ENCODE data around the gene ERI3.
A peak's percentile ranks its signal among the peaks of the same experiment; 100 is the strongest.

Gene ERI3

GRCh38 chr1:44330935-44331334, 24.1 kb downstream of the ERI3 start:
- no peaks in the 10 kb centered on the region for H3K27me3 ChIP-seq (ENCODE audit: control insufficient read depth, insufficient read depth, low read length)
- no peak overlapping the region for H3K4me3 ChIP-seq (ENCODE audit: low read length)
- peaks cover 4% of the 10 kb centered on the region; the same call in 1 of the 2 replicates for H3K4me1 ChIP-seq (ENCODE audit: control insufficient read depth, insufficient read depth, low read length)
- DNase-seq (ENCODE audit: low read depth, low spot score): no peak
- H3K27ac ChIP-seq (ENCODE audit: low read length): no peak overlapping the region
- H3K9me3 ChIP-seq (ENCODE audit: control insufficient read depth, insufficient read depth, low read length): no peaks in the 10 kb centered on the region
- no CpG with 5 or more reads among the region's 2 CpGs for WGBS (ENCODE audit: insufficient coverage, insufficient read length)
- no peaks in the 10 kb centered on the region for H3K36me3 ChIP-seq (ENCODE audit: control insufficient read depth, insufficient read depth, low read length)

GRCh38 chr1:44328671-44329416, 26.2 kb downstream of the ERI3 start:
- Histone ChIP-seq H3K4me3 (ENCODE audit: low read length) (no peak overlapping the region), H3K9me3 (ENCODE audit: control insufficient read depth, insufficient read depth, low read length) (no peaks in the 10 kb centered on the region), H3K36me3 (ENCODE audit: control insufficient read depth, insufficient read depth, low read length) (no peaks in the 10 kb centered on the region), H3K27me3 (ENCODE audit: control insufficient read depth, insufficient read depth, low read length) (no peaks in the 10 kb centered on the region), H3K4me1 (ENCODE audit: control insufficient read depth, insufficient read depth, low read length) (peaks cover 4% of the 10 kb centered on the region; the same call in 1 of the 2 replicates), H3K27ac (ENCODE audit: low read length) (no peak overlapping the region)
- DNase-seq (ENCODE audit: low read depth, low spot score): no peak
- WGBS (ENCODE audit: insufficient coverage, insufficient read length): no CpG with 5 or more reads among the region's 5 CpGs

- peaks cover 4% of the 10 kb centered on the region; the same call in 1 of the 2 replicates for H3K4me1 ChIP-seq (ENCODE audit: control insufficient read depth, insufficient read depth, low read length)
- no peak overlapping the region for H3K4me3 ChIP-seq (ENCODE audit: low read length)
- WGBS (ENCODE audit: insufficient coverage, insufficient read length): no CpG with 5 or more reads among the region's 8 CpGs
- no peak overlapping the region for H3K27ac ChIP-seq (ENCODE audit: low read length)
- no peaks in the 10 kb centered on the region for H3K36me3 ChIP-seq (ENCODE audit: control insufficient read depth, insufficient read depth, low read length)
- H3K27me3 ChIP-seq (ENCODE audit: control insufficient read depth, insufficient read depth, low read length): no peaks in the 10 kb centered on the region
- H3K9me3 ChIP-seq (ENCODE audit: control insufficient read depth, insufficient read depth, low read length): no peaks in the 10 kb centered on the region
- no peak for DNase-seq (ENCODE audit: low read depth, low spot score)
Observed at GRCh38 chr1:44327679-44328491, 27.2 kb downstream of the ERI3 start.

GRCh38 chr1:44326821-44327465, 28.1 kb downstream of the ERI3 start:
- H3K4me3 ChIP-seq (ENCODE audit: low read length): no peak overlapping the region
- H3K9me3 ChIP-seq (ENCODE audit: control insufficient read depth, insufficient read depth, low read length): no peaks in the 10 kb centered on the region
- no peak overlapping the region for H3K27ac ChIP-seq (ENCODE audit: low read length)
- H3K36me3 ChIP-seq (ENCODE audit: control insufficient read depth, insufficient read depth, low read length): no peaks in the 10 kb centered on the region
- peaks cover 4% of the 10 kb centered on the region; the same call in 1 of the 2 replicates for H3K4me1 ChIP-seq (ENCODE audit: control insufficient read depth, insufficient read depth, low read length)
- H3K27me3 ChIP-seq (ENCODE audit: control insufficient read depth, insufficient read depth, low read length): no peaks in the 10 kb centered on the region
- DNase-seq (ENCODE audit: low read depth, low spot score): no peak

- H3K9me3 ChIP-seq (ENCODE audit: control insufficient read depth, insufficient read depth, low read length): no peaks in the 10 kb centered on the region
- H3K36me3 ChIP-seq (ENCODE audit: control insufficient read depth, insufficient read depth, low read length): no peaks in the 10 kb centered on the region
- H3K27me3 ChIP-seq (ENCODE audit: control insufficient read depth, insufficient read depth, low read length): no peaks in the 10 kb centered on the region
- no peak for DNase-seq (ENCODE audit: low read depth, low spot score)
- H3K4me3 ChIP-seq (ENCODE audit: low read length): no peak overlapping the region
- no CpG with 5 or more reads among the region's 9 CpGs for WGBS (ENCODE audit: insufficient coverage, insufficient read length)
- no peak overlapping the region for H3K27ac ChIP-seq (ENCODE audit: low read length)
- peaks cover 4% of the 10 kb centered on the region; the same call in 1 of the 2 replicates for H3K4me1 ChIP-seq (ENCODE audit: control insufficient read depth, insufficient read depth, low read length)
Observed at GRCh38 chr1:44326024-44326701, 28.9 kb downstream of the ERI3 start.

- Histone ChIP-seq H3K4me3 (ENCODE audit: low read length) (no peak overlapping the region), H3K4me1 (ENCODE audit: control insufficient read depth, insufficient read depth, low read length) (peaks cover 4% of the 10 kb centered on the region; the same call in 1 of the 2 replicates), H3K9me3 (ENCODE audit: control insufficient read depth, insufficient read depth, low read length) (no peaks in the 10 kb centered on the region), H3K27me3 (ENCODE audit: control insufficient read depth, insufficient read depth, low read length) (no peaks in the 10 kb centered on the region), H3K27ac (ENCODE audit: low read length) (no peak overlapping the region), H3K36me3 (ENCODE audit: control insufficient read depth, insufficient read depth, low read length) (no peaks in the 10 kb centered on the region)
- no CpG with 5 or more reads among the region's 1 CpG for WGBS (ENCODE audit: insufficient coverage, insufficient read length)
- no peak for DNase-seq (ENCODE audit: low read depth, low spot score)
Observed at GRCh38 chr1:44323947-44324346, 31.1 kb downstream of the ERI3 start.

GRCh38 chr1:44322367-44322766, 32.7 kb downstream of the ERI3 start:
- H3K9me3 ChIP-seq (ENCODE audit: control insufficient read depth, insufficient read depth, low read length): no peaks in the 10 kb centered on the region
- H3K27me3 ChIP-seq (ENCODE audit: control insufficient read depth, insufficient read depth, low read length): no peaks in the 10 kb centered on the region
- no peak for DNase-seq (ENCODE audit: low read depth, low spot score)
- H3K27ac ChIP-seq (ENCODE audit: low read length): no peak overlapping the region
- H3K4me3 ChIP-seq (ENCODE audit: low read length): no peak overlapping the region
- no peaks in the 10 kb centered on the region; the same call in 1 of the 2 replicates for H3K4me1 ChIP-seq (ENCODE audit: control insufficient read depth, insufficient read depth, low read length)
- no CpG with 5 or more reads among the region's 3 CpGs for WGBS (ENCODE audit: insufficient coverage, insufficient read length)
- H3K36me3 ChIP-seq (ENCODE audit: control insufficient read depth, insufficient read depth, low read length): no peaks in the 10 kb centered on the region

GRCh38 chr1:44321466-44321865, 33.6 kb downstream of the ERI3 start:
- no peak for DNase-seq (ENCODE audit: low read depth, low spot score)
- Histone ChIP-seq H3K4me1 (ENCODE audit: control insufficient read depth, insufficient read depth, low read length) (no peaks in the 10 kb centered on the region; the same call in 1 of the 2 replicates), H3K36me3 (ENCODE audit: control insufficient read depth, insufficient read depth, low read length) (no peaks in the 10 kb centered on the region), H3K4me3 (ENCODE audit: low read length) (no peak overlapping the region), H3K9me3 (ENCODE audit: control insufficient read depth, insufficient read depth, low read length) (no peaks in the 10 kb centered on the region), H3K27me3 (ENCODE audit: control insufficient read depth, insufficient read depth, low read length) (no peaks in the 10 kb centered on the region), H3K27ac (ENCODE audit: low read length) (no peak overlapping the region)
- no CpG with 5 or more reads among the region's 2 CpGs for WGBS (ENCODE audit: insufficient coverage, insufficient read length)

- H3K27ac ChIP-seq (ENCODE audit: low read length): no peak overlapping the region
- WGBS (ENCODE audit: insufficient coverage, insufficient read length): no CpG with 5 or more reads among the region's 9 CpGs
- no peaks in the 10 kb centered on the region for H3K27me3 ChIP-seq (ENCODE audit: control insufficient read depth, insufficient read depth, low read length)
- DNase-seq (ENCODE audit: low read depth, low spot score): peak; percentile 37
- H3K4me1 ChIP-seq (ENCODE audit: control insufficient read depth, insufficient read depth, low read length): no peaks in the 10 kb centered on the region; the same call in 1 of the 2 replicates
- H3K36me3 ChIP-seq (ENCODE audit: control insufficient read depth, insufficient read depth, low read length): no peaks in the 10 kb centered on the region; the same call in 1 of the 2 replicates
- H3K9me3 ChIP-seq (ENCODE audit: control insufficient read depth, insufficient read depth, low read length): no peaks in the 10 kb centered on the region
- no peak overlapping the region for H3K4me3 ChIP-seq (ENCODE audit: low read length)
Observed at GRCh38 chr1:44318097-44319088, 36.7 kb downstream of the ERI3 start.

Data from iPS DF 6.9 (cell line).